T-cell (primary cell): ENCODE data around the gene PIKFYVE. TPM values are rescaled to one million over a fixed set of nuclear protein-coding genes. Genes with fewer than 3 reads are reported as not detected.

Experiments
- ATAC-seq, 4 experiments: fragments of 200-7000 bp in 3 of 4; fragments of 150-1000 bp in 1 of 4; cut with Tn5 transposase; replicated peaks in 1 of 4; 1 replicate in 3 of 4; 2 replicates in 1 of 4; pipeline ENCODE4 v1.10.0; 2021; ENCODE audit warnings: moderate library complexity in 3 of 4, mild to moderate bottlenecking in 2 of 4, moderate number of reproducible peaks in 1 of 4
- CTCF ChIA-PET, 2 donors: fragments of 300-600 bp; sonication (Branson Sonifier 250); formaldehyde crosslinking; loops; one replicate each; lab custom pipeline; 2022; ENCODE audit warnings: antibody characterized with exemption in 2 of 2; lab: Charles Lee
- POLR2A ChIA-PET, 2 donors: fragments of 300-600 bp; sonication (Branson Sonifier 250); formaldehyde crosslinking; loops; one replicate each; lab custom pipeline; 2022; ENCODE audit warnings: antibody characterized with exemption in 2 of 2; lab: Charles Lee
- DNase-seq, 35 experiments: peaks; one replicate each; pipeline versions ENCODE4 v3.0.0 to v3.0.0-alpha.2; 2013 to 2023
- H3K27ac ChIP-seq: one replicate; pipeline ENCODE4 v1.5.1; 2013; ENCODE audit warnings: low read length
- H3K27me3 ChIP-seq, 2 experiments: replicated peaks in 1 of 2; 1 replicate in 1 of 2; 2 replicates in 1 of 2; pipeline versions ENCODE4 v1.6.1 to v1.7.0; 2013; ENCODE audit warnings: low read length in 1 of 2, mixed read lengths in 1 of 2; ENCODE audit not compliant: control insufficient read depth in 2 of 2, insufficient read depth in 2 of 2; ENCODE audit errors: extremely low read depth in 1 of 2
- H3K36me3 ChIP-seq, 2 donors: 1 replicate in 1 of 2; 2 replicates in 1 of 2; pipeline versions ENCODE4 v1.6.1 to v1.7.0; 2013; ENCODE audit warnings: low read length in 1 of 2; ENCODE audit not compliant: control insufficient read depth in 2 of 2, insufficient read depth in 1 of 2; ENCODE audit errors: extremely low read depth in 1 of 2
- H3K4me1 ChIP-seq, 2 experiments: 1 replicate in 1 of 2; 2 replicates in 1 of 2; pipeline versions ENCODE4 v1.6.1 to v1.7.0; 2013; ENCODE audit warnings: low read length in 2 of 2, mixed read lengths in 1 of 2; ENCODE audit not compliant: insufficient read depth in 2 of 2, control insufficient read depth in 1 of 2; ENCODE audit errors: extremely low read depth in 1 of 2
- H3K4me3 ChIP-seq, 2 donors: 1 replicate in 1 of 2; 2 replicates in 1 of 2; pipeline versions ENCODE4 v1.5.1 to v1.7.0; 2013; ENCODE audit warnings: mild to moderate bottlenecking in 2 of 2, low read length in 1 of 2, moderate library complexity in 1 of 2; ENCODE audit not compliant: control insufficient read depth in 1 of 2; ENCODE audit errors: extremely low read depth in 1 of 2
- H3K9me3 ChIP-seq: 2 replicates; pipeline ENCODE4 v1.7.0; 2013
- H3K27ac Mint-ChIP-seq, 2 donors: one replicate each; pipeline ENCODE4 v1.8.0; 2020 to 2021; ENCODE audit warnings: mild to moderate bottlenecking in 2 of 2, mixed read lengths in 2 of 2
- H3K27me3 Mint-ChIP-seq, 2 donors: one replicate each; pipeline ENCODE4 v1.8.0; 2021 to 2022; ENCODE audit warnings: mixed read lengths in 2 of 2
- H3K36me3 Mint-ChIP-seq: one replicate; pipeline ENCODE4 v1.8.0; 2021; ENCODE audit warnings: mixed read lengths
- H3K4me1 Mint-ChIP-seq, 3 donors: one replicate each; pipeline ENCODE4 v1.8.0; 2020 to 2022; ENCODE audit warnings: mixed read lengths in 3 of 3, mild to moderate bottlenecking in 1 of 3
- H3K4me3 Mint-ChIP-seq, 3 donors: one replicate each; pipeline ENCODE4 v1.8.0; 2020 to 2022; ENCODE audit warnings: mild to moderate bottlenecking in 3 of 3, mixed read lengths in 3 of 3, moderate library complexity in 3 of 3
- H3K9me3 Mint-ChIP-seq, 3 donors: one replicate each; pipeline ENCODE4 v1.8.0; 2020 to 2022; ENCODE audit warnings: mixed read lengths in 3 of 3
- WGBS: methylation state at CpG from one replicate; pipeline ENCODE4 v1.1.5; 2013; ENCODE audit warnings: missing lambda C conversion rate; ENCODE audit not compliant: insufficient coverage; 5-methylcytosine and 5-hydroxymethylcytosine counted together
- total RNA-seq, 35 experiments: library from RNA in 6 of 35; stranded (reverse) in 6 of 35; fragments of 120-200 nt in 1 of 35; gene quantifications; one replicate each; pipeline versions ENCODE4 v1.2.1 to v1.2.4 and lab custom pipeline; 2013 to 2026

PIKFYVE gene
- total RNA-seq, 5 donors from 2014 or later (not counting 1 experiment from before 2014, with no cell fraction given) = 35.3 to 42.6 (median 38.6) TPM

- peak overlapping the region; percentile 30 for H3K27ac ChIP-seq
- peaks cover 3 to 31% of the 10 kb centered on the region in 2 donors for H3K36me3 ChIP-seq
- ATAC-seq (peak in 1 of 4 experiments; percentile 0), DNase-seq (peak in 1 of 35 experiments; percentile 11)
- Mint-ChIP-seq H3K9me3 (no peaks in the 10 kb centered on the region), H3K4me3 (peak overlapping the region; percentile 97 to 98 (median 97)), H3K27me3 (no peaks in the 10 kb centered on the region), H3K4me1 (peaks cover 27 to 33% (median 31%) of the 10 kb centered on the region in 3 donors), H3K27ac (peak overlapping the region; percentile 76 to 81), H3K36me3 (peaks cover 23% of the 10 kb centered on the region)
- H3K4me1 ChIP-seq = peaks cover 0 to 20% of the 10 kb centered on the region in 2 experiments
- CTCF ChIA-PET = interaction anchor here (0.5 to 5.6 kb wide), 9 partner anchors 14 to 632 kb away, joined by 3 to 53 read pairs (median 5); partner anchors contain the start of gene PIKFYVE (in 1 of the 2)
- no peaks in the 10 kb centered on the region for H3K27me3 ChIP-seq
- 30% methylated on average over 3 of the region's 7 CpGs for WGBS
- peak overlapping the region; percentile 49 to 91 for H3K4me3 ChIP-seq
- no peaks in the 10 kb centered on the region for H3K9me3 ChIP-seq
- POLR2A ChIA-PET = interaction anchor here in 1 of 2 donors (0.6 kb wide), 1 partner anchor 14 kb away, joined by 5 read pairs; no protein-coding TSS in a partner anchor
These were observed 12.4 kb upstream of the PIKFYVE start for GRCh38 chr2:208253600-208254117.

GRCh38 chr2:208254118-208254870 lies 11.8 kb upstream of the PIKFYVE start:
- CTCF ChIA-PET = interaction anchor here (0.5 to 5.6 kb wide), 9 partner anchors 13 to 633 kb away, joined by 3 to 53 read pairs (median 5); partner anchors contain the start of gene PIKFYVE (in 1 of the 2)
- peak; percentile 71 to 76 (median 72) for ATAC-seq
- no peaks in the 10 kb centered on the region for H3K27me3 Mint-ChIP-seq
- no peaks in the 10 kb centered on the region for H3K9me3 Mint-ChIP-seq
- peak overlapping the region; percentile 87 to 91 for H3K4me3 ChIP-seq
- peak; percentile 35 to 89 (median 70) for DNase-seq
- peak overlapping the region; percentile 30 for H3K27ac ChIP-seq
- H3K36me3 Mint-ChIP-seq = peaks cover 21% of the 10 kb centered on the region
- H3K4me1 Mint-ChIP-seq = peaks cover 27 to 33% (median 31%) of the 10 kb centered on the region in 3 donors
- peaks cover 3 to 25% of the 10 kb centered on the region in 2 donors for H3K36me3 ChIP-seq
- POLR2A ChIA-PET = interaction anchor here (0.6 to 1.4 kb wide), 3 partner anchors 12 to 1917 kb away, joined by 5 to 6 read pairs (median 5); no protein-coding TSS in a partner anchor
- no peaks in the 10 kb centered on the region for H3K27me3 ChIP-seq
- H3K4me3 Mint-ChIP-seq = peak overlapping the region; percentile 97 to 98 (median 97)
- peak overlapping the region; percentile 60 to 81 for H3K27ac Mint-ChIP-seq
- WGBS = under 1% methylated on average over 36 of the region's 36 CpGs
- H3K9me3 ChIP-seq = no peaks in the 10 kb centered on the region
- H3K4me1 ChIP-seq = peaks cover 0 to 20% of the 10 kb centered on the region in 2 experiments

- Histone ChIP-seq H3K27ac (peak within 1 kb of the TSS; percentile 30), H3K4me1 (peaks cover 0 to 20% of the 10 kb centered on the region in 2 experiments), H3K27me3 (no peaks in the 10 kb centered on the region), H3K36me3 (peaks cover 3 to 19% of the 10 kb centered on the region in 2 donors), H3K4me3 (peak within 1 kb of the TSS; percentile 87 to 91), H3K9me3 (no peaks in the 10 kb centered on the region)
- under 1% methylated on average over 43 of the region's 48 CpGs for WGBS
- Mint-ChIP-seq H3K9me3 (no peaks in the 10 kb centered on the region), H3K36me3 (peaks cover 13% of the 10 kb centered on the region), H3K4me1 (peaks cover 27 to 31% (median 31%) of the 10 kb centered on the region in 3 donors), H3K4me3 (peak within 1 kb of the TSS; percentile 97 to 98 (median 97)), H3K27ac (peak within 1 kb of the TSS; percentile 76 to 81), H3K27me3 (no peaks in the 10 kb centered on the region)
- ChIA-PET CTCF (interaction anchor here (1.1 to 5.6 kb wide), 5 partner anchors 12 to 80 kb away, joined by 3 to 53 read pairs (median 6); partner anchors contain the start of gene PIKFYVE (in 1 of the 2)), POLR2A (interaction anchor here (0.7 to 1.4 kb wide), 3 partner anchors 12 to 1916 kb away, joined by 3 to 6 read pairs (median 5); no protein-coding TSS in a partner anchor)
- peak; percentile 65 to 97 (median 87) for DNase-seq
- ATAC-seq = peak; percentile 80 to 88 (median 84)
These were observed 11.0 kb upstream of the PIKFYVE start, which contains the start of gene IDH1 for GRCh38 chr2:208254871-208255556. Gene IDH1, minus strand, starts transcription at chr2:208255071. Its CDS starts 3,520 bp downstream, at chr2:208251551.

- H3K27ac Mint-ChIP-seq = peak overlapping the region; percentile 61 to 79
- Histone ChIP-seq H3K9me3 (no peaks in the 10 kb centered on the region), H3K27ac (no peak overlapping the region), H3K27me3 (no peaks in the 10 kb centered on the region), H3K4me1 (peaks cover 0 to 20% of the 10 kb centered on the region in 2 experiments), H3K36me3 (peaks cover 3 to 13% of the 10 kb centered on the region in 2 donors), H3K4me3 (peak overlapping the region; percentile 78 to 91)
- WGBS = 0% methylated on average over 2 of the region's 13 CpGs
- ChIA-PET CTCF (interaction anchor here in 1 of 2 donors (2.3 to 5.6 kb wide), 2 partner anchors 12 to 80 kb away, joined by 6 to 53 read pairs; partner anchors contain the start of gene PIKFYVE), POLR2A (interaction anchor here (0.7 to 1.4 kb wide), 2 partner anchors 11 to 1135 kb away, joined by 3 to 6 read pairs; no protein-coding TSS in a partner anchor)
- H3K27me3 Mint-ChIP-seq = no peaks in the 10 kb centered on the region
- no peak for ATAC-seq
- peaks cover 27 to 31% (median 27%) of the 10 kb centered on the region in 3 donors for H3K4me1 Mint-ChIP-seq
- DNase-seq = no peak
- H3K36me3 Mint-ChIP-seq = peaks cover 9% of the 10 kb centered on the region
- no peaks in the 10 kb centered on the region for H3K9me3 Mint-ChIP-seq
- peak overlapping the region; percentile 97 to 98 (median 97) for H3K4me3 Mint-ChIP-seq
These were observed 10.4 kb upstream of the PIKFYVE start for GRCh38 chr2:208255557-208256106.

DNA sequence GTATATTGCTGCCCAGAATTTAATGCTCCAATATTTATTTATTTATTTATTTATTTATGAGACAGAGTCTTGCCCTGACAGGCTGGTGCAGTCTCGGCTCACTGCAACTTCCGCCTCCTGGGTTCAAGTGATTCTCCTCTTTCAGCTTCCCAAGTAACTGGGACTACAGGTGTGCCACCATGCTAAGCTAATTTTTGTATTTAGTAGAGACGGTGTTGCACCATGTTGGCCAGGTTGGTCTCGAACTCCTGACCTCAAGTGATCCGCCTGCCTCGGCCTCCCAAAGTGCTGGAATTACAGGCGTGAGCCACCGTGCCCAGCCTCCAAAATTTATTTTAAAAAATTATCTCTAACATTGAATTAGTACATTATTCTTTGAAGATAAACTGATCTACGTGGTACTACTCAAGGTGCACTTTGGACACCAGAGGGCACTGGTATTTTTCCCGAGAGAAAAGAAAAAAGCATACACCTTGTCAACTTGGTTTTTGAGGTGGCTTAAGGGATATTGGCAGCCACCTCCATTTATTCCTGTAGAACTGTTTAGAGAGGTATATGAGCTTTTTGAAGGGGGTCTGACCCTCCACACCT lies 9.8 kb upstream of the PIKFYVE start:
- POLR2A ChIA-PET = no interaction called here
- H3K4me1 Mint-ChIP-seq = peaks cover 26 to 29% (median 27%) of the 10 kb centered on the region in 3 donors
- H3K27ac Mint-ChIP-seq = no peak overlapping the region
- 20% methylated on average over 1 of the region's 10 CpGs for WGBS
- peaks cover under 1 to 10% of the 10 kb centered on the region in 2 donors for H3K36me3 ChIP-seq
- H3K36me3 Mint-ChIP-seq = peaks cover 5% of the 10 kb centered on the region
- H3K27ac ChIP-seq = no peak overlapping the region
- CTCF ChIA-PET = interaction anchor here in 1 of 2 donors (5.6 kb wide), 1 partner anchor 11 kb away, joined by 53 read pairs; the partner anchor contains the start of gene PIKFYVE
- H3K27me3 ChIP-seq = no peaks in the 10 kb centered on the region
- DNase-seq = peak in 1 of 35 experiments; percentile 26
- H3K9me3 ChIP-seq = no peaks in the 10 kb centered on the region
- H3K4me3 ChIP-seq = no peak overlapping the region
- H3K4me3 Mint-ChIP-seq = peak overlapping the region; percentile 97 to 98 (median 97)
- peaks cover 0 to 20% of the 10 kb centered on the region in 2 experiments for H3K4me1 ChIP-seq
- no peak for ATAC-seq
- H3K27me3 Mint-ChIP-seq = no peaks in the 10 kb centered on the region
- H3K9me3 Mint-ChIP-seq = no peaks in the 10 kb centered on the region
